GM19328 (cell line): ENCODE data around the gene GRIPAP1.

Source experiments
- ATAC-seq: cut with Tn5 transposase; IDR thresholded peaks from one replicate; pipeline ENCODE4 v1.9.1; 2021; ENCODE audit warnings: mild to moderate bottlenecking, moderate library complexity; ENCODE audit not compliant: unreplicated experiment

GRIPAP1 gene

GRCh38 chrX:48961585-48962091 is 40.4 kb downstream of the GRIPAP1 start:
- no peak for ATAC-seq

- no peak for ATAC-seq
Observed at GRCh38 chrX:48960291-48960690, 41.8 kb downstream of the GRIPAP1 start.

DNA sequence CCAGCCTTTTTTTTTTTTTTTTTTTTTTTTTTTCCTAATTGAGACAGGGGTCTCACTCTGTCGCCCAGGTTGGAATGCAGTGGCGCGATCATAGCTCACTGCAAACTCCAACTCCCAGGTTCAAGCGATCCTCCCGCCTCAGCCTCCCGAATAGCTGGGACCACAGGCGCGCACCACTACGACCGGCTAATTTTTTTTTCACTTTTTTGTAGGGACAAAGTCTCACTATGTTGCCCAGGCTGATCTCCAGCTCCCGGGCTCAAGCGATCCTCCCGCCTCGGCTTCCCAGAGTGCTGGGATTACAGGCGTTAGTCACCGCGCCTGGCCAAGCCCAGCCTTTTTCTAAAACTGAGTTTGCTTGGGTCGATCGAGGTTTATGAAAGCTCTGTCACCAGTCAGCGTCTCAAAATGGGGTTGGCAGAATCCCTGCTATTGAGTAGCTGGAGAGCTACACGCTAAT is 43.4 kb downstream of the GRIPAP1 start:
- no peak for ATAC-seq

DNA sequence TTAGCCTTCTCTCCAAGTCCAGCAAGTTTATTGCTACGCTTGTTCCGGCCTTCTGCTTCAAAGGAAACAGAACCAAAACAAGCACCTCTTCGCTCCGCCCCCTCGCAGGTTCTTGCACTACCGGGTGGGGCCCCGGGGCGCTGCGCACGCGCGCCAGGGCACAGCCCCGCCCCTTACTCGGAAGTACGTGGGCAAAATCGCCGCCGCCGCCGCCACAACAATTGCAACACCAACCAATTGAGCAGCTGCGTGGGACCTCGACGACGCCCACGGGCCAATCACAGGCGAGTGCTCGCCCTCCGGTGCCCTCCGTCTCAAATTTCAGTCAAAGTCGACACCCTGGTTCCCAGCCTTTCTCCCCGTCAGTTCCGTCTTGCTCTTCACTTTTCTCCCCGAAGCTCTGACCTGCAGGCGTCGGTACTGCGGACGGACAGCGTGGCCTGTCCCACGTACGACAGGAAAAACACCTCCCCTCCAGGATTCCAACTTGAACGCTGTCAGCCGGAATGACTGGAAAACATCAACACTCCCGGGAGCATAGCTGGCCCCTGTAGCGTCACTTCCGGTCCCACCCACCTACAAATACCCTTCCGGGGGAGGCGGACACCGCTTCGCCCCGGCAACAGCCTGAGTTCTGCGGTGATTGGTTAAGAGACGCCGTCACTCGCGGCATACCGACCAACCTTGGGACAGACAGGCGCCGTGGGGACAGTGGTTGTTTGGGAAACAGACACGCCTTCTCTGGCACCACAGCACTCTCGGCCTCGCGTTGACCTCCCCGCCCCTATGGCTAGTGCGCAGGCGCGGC is 44.0 kb downstream of the GRIPAP1 start:
- peak; percentile 74 for ATAC-seq

DNA sequence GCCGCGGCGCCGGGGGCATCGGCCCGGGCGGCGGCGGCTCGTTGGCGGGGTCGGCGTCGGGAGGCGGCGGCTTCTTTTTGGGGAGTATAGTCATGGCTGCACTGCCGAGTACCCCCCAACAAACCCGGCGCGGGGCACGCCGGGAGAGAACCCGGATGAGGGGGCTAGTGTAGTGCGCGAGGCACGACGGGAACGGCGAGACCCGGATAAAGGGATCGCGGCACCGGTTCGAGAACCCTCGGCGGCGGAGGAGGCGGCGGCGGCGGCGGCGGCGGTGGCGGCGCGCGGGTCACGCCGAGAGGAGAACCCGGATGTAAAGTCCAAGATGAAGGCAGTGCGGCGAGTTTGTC is 44.6 kb downstream of the GRIPAP1 start, which contains the start of gene OTUD5:
TSS of gene OTUD5 (minus strand) at position 131 of the 350 bp plus-strand sequence. CDS start at position 94, 37 bp downstream.
- ATAC-seq, result no peak

DNA sequence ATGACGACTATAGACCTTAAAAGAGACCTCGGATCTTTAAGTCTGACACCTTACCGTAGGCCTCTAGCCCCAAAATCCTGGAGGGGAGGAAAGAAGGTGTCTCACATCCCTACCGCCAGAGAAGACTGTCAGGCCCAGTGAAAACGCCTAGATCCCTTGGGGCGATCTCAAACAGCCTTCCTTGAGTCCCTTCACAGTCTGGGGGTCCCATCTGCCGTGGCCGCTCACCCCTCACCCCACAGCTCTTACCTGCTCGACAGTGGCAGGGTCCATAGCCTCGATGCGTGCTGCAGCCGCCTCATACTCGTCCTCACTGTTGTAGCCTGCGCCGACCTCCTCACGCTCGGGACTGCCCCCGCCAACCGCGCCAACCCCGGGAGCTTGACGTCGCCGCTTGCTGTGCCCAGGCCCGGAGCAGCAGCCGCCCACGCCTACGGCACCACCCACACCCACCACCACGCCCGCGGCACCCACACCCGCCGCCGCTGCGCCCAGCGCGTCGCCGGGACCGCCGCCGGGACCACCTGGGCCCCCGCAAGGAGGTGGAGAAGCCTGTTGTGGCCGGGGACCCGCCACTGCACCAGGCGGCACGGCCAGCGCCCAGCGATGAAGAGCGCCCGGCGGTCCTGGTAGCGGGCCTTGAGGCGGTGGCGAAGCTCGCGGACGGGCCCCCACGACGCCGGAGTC is 45.2 kb downstream of the GRIPAP1 start:
- no peak for ATAC-seq

GRCh38 chrX:48948589-48948988 is 53.5 kb downstream of the GRIPAP1 start:
- no peak for ATAC-seq

DNA sequence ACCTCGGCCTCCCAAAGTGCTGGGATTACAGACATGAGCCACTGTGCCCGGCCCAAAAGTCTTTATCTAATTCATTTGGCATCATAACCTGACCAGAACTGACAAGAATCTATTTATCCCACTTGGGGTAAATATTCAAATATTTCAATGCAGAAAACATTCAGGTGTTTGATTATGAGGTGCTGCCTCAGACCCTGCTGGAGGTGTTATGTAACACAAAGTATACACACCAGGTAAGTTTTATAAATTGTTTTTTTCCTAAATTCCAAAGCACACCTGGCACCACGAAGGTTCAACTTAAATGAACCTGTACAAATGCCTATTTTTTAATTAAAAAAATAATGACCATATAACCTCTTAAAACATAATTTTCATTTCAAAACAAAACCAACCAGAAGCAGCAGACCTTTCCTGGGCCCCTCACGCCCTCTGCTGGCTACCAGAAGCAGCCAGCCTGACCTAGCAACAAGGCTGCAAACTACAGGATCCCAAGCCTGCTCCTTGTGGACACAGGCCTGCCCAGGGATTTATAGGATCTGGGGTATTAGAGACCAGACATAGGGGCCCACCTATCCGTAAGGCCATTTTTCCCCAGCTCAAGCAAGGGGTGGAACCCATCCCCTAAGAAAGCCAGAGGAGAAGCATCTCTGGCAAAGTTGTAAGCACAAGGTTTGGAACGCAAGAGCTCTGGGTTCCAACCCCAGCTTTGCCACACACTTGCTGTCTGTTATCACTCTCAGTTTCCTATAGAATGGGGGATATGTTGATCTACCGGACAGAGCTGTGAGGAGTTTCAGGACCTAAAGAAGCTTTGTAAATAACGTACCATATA is 56.3 kb downstream of the GRIPAP1 start:
- ATAC-seq, result no peak

DNA sequence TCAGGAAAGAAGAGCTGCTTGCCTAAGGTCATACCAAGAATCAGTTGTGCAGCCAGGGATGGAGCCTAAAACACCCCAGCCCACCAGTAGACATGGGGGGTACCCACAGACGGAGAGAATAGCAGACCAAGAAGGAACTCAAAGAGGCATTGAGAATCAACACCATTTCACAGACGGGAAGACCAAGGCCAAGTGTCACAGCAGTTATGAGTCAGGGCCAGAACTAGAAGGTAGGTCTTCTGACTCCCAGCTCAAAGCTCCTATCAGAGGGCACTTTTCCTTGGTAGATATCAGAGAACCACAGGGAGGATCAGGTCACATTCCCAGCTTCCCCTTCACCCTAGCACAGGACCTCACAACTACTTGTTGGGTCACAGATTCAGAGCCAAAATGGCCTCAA is 59.2 kb downstream of the GRIPAP1 start:
- ATAC-seq, result no peak

- no peak for ATAC-seq
Observed at GRCh38 chrX:48940404-48940955, 61.6 kb downstream of the GRIPAP1 start.

- ATAC-seq, result no peak
Observed at GRCh38 chrX:48939524-48940228, 62.4 kb downstream of the GRIPAP1 start.

- ATAC-seq, result peak; percentile 43
Observed at GRCh38 chrX:48938721-48939425, 63.2 kb downstream of the GRIPAP1 start.

DNA sequence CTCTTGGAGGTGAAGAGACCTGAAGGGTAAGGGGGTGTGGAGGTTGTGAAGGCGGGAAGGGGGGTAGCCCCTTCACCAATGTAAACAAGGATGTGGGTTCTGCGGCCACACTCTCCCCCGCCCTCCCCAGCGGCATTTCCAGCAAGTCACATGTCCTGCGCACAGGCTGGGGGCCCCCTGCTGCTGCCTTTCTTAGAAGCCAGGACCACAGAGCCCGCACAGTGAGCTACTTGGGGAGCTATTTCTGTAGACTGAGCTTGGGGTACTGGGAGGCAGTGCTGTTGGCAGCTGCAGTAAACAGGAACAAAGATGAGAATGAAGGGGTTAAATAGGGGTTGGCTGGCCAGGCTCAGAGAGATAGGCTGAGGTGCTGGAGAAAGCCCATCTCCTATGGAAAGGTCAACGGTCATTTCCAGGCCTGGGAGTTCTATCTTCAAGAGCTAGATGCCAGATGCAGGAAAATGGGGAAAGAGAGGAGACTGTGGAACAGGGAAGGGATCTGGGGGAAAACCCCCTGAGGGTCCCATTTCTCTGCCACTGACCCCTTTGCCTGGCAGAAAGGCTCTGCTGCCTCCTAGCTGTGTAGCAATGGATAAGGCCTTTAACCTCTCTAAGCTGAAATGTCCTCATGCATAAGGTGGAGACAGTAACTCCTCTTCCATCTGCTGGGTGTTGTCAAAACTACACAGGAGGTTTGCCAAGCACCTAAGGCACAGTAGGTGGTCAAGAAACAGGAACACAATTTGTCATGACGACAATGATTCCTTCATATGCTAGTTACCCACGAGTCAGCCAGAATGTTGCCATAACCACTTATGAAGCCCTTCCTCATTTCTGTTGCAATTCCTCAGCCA is 64.8 kb downstream of the GRIPAP1 start:
- peak; percentile 52 for ATAC-seq

GRCh38 chrX:48936429-48937053 is 65.5 kb downstream of the GRIPAP1 start:
- no peak for ATAC-seq

DNA sequence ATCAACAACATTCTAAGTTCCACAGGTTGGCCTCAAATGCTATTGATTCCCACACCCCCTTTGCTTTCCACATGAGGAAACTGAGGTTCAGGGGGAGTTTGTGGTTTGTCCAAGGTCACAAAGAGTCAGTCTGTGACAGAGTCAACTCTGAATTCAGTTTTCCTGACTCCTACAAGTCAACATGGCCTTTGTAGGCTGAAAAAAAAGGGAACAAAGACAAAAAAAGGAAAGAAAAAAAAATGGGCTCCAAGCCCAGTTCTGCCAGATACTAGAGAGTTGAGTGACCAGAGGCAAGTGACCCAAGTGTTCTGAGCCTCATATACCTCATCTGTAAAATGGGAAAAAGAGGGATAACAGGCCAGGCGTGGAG is 66.8 kb downstream of the GRIPAP1 start:
- no peak for ATAC-seq

GRCh38 chrX:48934581-48935300 is 67.3 kb downstream of the GRIPAP1 start:
- no peak for ATAC-seq

GRCh38 chrX:48933757-48934156 is 68.3 kb downstream of the GRIPAP1 start:
- no peak for ATAC-seq
